Panc1 (cell line): ENCODE results near the gene HPCAL1. TPM values are rescaled to one million over a fixed set of nuclear protein-coding genes. Genes with fewer than 3 reads are reported as not detected.

Experiments
- ATAC-seq: fragments of 200-7000 bp; cut with Tn5 transposase; 2 replicates; pipeline ENCODE4 v1.9.1; 2020; ENCODE audit warnings: mild to moderate bottlenecking, moderate library complexity
- BruUV-seq: library from RNA; stranded (reverse); fragments of 400-500 nt; replicated peaks from 2 replicates; lab custom pipeline; 2021; lab: Mats Ljungman, UMichigan
- CTCF ChIA-PET: fragments of 300-600 bp; sonication (Branson Sonifier 250); formaldehyde crosslinking; loops from one replicate; lab custom pipeline; 2022; ENCODE audit warnings: antibody characterized with exemption; lab: Charles Lee
- POLR2A ChIA-PET: fragments of 300-600 bp; sonication (Branson Sonifier 250); formaldehyde crosslinking; loops from one replicate; lab custom pipeline; 2022; ENCODE audit warnings: antibody characterized with exemption; lab: Charles Lee
- DNase-seq: peaks from one replicate; pipeline ENCODE4 v3.0.0-alpha.2; 2010; ENCODE audit warnings: low read depth, low spot score
- H3K27ac ChIP-seq: 2 replicates; pipeline ENCODE4 v1.5.1; 2011; ENCODE audit warnings: mild to moderate bottlenecking, low read length, inconsistent platforms
- H3K27me3 ChIP-seq: fragments of 200-500 bp; sonication (Bioruptor generic); 2 replicates; pipeline ENCODE4 v1.6.0; 2014; ENCODE audit warnings: low read length, inconsistent platforms; ENCODE audit not compliant: control insufficient read depth, insufficient read depth
- H3K36me3 ChIP-seq: fragments of 200-500 bp; sonication (Bioruptor generic); 2 replicates; pipeline ENCODE4 v1.5.1; 2014; ENCODE audit warnings: inconsistent platforms, mild to moderate bottlenecking, low read length, moderate library complexity; ENCODE audit not compliant: control insufficient read depth, insufficient read depth
- H3K4me1 ChIP-seq: 2 replicates; pipeline ENCODE4 v1.5.1; 2011; ENCODE audit warnings: inconsistent platforms, mild to moderate bottlenecking, low read length, moderate library complexity; ENCODE audit not compliant: control insufficient read depth, insufficient read depth
- H3K4me3 ChIP-seq, 2 experiments: 2 replicates each; pipeline ENCODE4 v1.5.1; 2011 to 2012; ENCODE audit warnings: low read depth in 2 of 2, low read length in 2 of 2, mild to moderate bottlenecking in 2 of 2, inconsistent platforms in 1 of 2, moderate library complexity in 1 of 2
- H3K9me3 ChIP-seq: fragments of 200-500 bp; sonication (Bioruptor generic); 2 replicates; pipeline ENCODE4 v1.5.1; 2014; ENCODE audit warnings: low read depth, mild to moderate bottlenecking, inconsistent platforms, low read length, moderate library complexity; ENCODE audit not compliant: control insufficient read depth, insufficient read depth
- CTCF ChIP-seq: fragments of 450-650 bp; IDR thresholded peaks from 2 replicates; pipeline ENCODE4 v1.5.1; 2017; ENCODE audit warnings: mild to moderate bottlenecking
- POLR2AphosphoS5 ChIP-seq: IDR thresholded peaks from 2 replicates; pipeline ENCODE4 v1.6.1; 2012; ENCODE audit warnings: mild to moderate bottlenecking, low read depth, low read length, moderate library complexity
- TCF7L2 ChIP-seq: IDR thresholded peaks from 2 replicates; pipeline ENCODE4 v1.6.1; 2011; ENCODE audit warnings: mild to moderate bottlenecking, low read depth, low read length, inconsistent platforms
- in situ Hi-C: cut with HindIII; loops from 2 replicates; pipeline ENCODE4 v1.10.0; 2016; ENCODE audit warnings: low sequenced_read_pairs, low pct_unique_long_range_greater_than_20kb
- intact Hi-C: fragments of 100-400 bp; cut with micrococcal nuclease; formaldehyde crosslinking; loops from one replicate; pipeline ENCODE4 v1.10.0; 2022; ENCODE audit not compliant: unreplicated experiment
- total RNA-seq: library from RNA; stranded (reverse); gene quantifications from one replicate; pipeline ENCODE4 v1.2.1, GENCODE V29; 2021; ENCODE audit not compliant: unreplicated experiment
- TF ChIP-seq, protein P1 (sequence below), 2 experiments: IDR thresholded peaks; 2 replicates each; pipeline ENCODE4 v1.6.1; 2011 to 2012; ENCODE audit warnings: low read depth in 2 of 2, control low read depth in 1 of 2, low read length in 1 of 2, mild to moderate bottlenecking in 1 of 2, moderate library complexity in 1 of 2; ENCODE audit not compliant: insufficient read depth in 1 of 2

HPCAL1 gene
- total RNA-seq, 1 experiment from 2014 or later, result 234 TPM

DNA sequence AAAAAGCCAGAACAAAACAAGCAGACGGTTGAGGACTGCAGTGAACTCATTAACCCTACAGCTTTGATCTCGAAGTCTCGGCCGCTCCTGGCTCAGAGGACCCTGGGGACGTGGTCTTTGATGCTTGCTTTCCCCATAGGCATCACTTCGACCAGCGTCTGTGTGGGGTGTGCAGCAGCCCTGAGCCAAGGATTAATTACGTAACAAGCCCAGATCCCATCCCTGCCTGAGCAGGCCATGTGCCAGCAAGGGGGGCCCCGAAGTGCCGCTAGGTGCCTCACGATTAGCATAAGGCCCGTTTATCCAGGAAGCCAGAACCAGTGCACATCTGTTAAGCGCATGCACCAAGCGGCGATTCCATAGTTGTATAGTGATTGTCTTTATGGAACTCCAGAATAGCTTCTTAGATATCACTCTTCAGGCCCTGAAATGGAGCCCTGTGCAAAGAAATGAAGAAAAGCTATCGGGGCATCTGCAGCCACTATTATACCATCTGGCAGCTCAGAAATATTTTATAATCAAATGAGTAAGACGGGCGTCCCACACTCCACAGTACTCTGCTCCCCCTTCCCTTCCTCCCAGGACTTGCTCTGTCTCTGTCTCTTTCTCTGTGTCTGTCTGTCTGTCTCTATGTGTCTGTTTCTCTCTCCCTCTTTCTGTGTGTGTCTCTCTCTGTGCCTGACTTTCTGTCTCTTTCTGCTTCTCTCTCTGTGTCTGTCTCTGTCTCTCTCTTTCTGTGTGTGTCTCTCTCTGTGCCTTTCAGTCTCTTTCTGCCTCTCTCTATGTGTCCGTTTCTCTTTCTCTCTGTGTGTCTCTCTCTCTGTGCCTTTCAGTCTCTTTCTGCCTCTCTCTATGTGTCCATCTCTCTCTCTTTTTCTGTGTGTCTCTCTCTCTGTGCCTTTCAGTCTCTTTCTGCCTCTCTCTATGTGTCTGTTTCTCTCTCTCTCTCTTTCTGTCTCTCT lies 41.7 kb downstream of the HPCAL1 start:
- H3K4me3 ChIP-seq, result 0 out of 4 replicates have a peak overlapping the region, but pooled peaks of 1 of the 2 experiments have one; percentile 1
- ChIA-PET CTCF (no interaction called here), POLR2A (interaction anchor here (0.7 kb wide), 1 partner anchor 12 kb away, joined by 3 read pairs; no protein-coding TSS in a partner anchor)
- intact Hi-C loops, result loop anchor here (5.0 kb wide), 1 partner anchor 63 kb away; no protein-coding TSS in a partner anchor
- H3K27ac ChIP-seq, result peak overlapping the region; percentile 87
- ATAC-seq (peak; percentile 29), DNase-seq (no peak)
- H3K27me3 ChIP-seq, result no peaks in the 10 kb centered on the region
- no peaks in the 10 kb centered on the region for H3K9me3 ChIP-seq
- H3K4me1 ChIP-seq, result peaks cover 94% of the 10 kb centered on the region
- H3K36me3 ChIP-seq, result no peaks in the 10 kb centered on the region
- in situ Hi-C loops, result no loop called here
- BruUV-seq, result TSS peak; percentile 19
- TF ChIP-seq, protein P1, sequence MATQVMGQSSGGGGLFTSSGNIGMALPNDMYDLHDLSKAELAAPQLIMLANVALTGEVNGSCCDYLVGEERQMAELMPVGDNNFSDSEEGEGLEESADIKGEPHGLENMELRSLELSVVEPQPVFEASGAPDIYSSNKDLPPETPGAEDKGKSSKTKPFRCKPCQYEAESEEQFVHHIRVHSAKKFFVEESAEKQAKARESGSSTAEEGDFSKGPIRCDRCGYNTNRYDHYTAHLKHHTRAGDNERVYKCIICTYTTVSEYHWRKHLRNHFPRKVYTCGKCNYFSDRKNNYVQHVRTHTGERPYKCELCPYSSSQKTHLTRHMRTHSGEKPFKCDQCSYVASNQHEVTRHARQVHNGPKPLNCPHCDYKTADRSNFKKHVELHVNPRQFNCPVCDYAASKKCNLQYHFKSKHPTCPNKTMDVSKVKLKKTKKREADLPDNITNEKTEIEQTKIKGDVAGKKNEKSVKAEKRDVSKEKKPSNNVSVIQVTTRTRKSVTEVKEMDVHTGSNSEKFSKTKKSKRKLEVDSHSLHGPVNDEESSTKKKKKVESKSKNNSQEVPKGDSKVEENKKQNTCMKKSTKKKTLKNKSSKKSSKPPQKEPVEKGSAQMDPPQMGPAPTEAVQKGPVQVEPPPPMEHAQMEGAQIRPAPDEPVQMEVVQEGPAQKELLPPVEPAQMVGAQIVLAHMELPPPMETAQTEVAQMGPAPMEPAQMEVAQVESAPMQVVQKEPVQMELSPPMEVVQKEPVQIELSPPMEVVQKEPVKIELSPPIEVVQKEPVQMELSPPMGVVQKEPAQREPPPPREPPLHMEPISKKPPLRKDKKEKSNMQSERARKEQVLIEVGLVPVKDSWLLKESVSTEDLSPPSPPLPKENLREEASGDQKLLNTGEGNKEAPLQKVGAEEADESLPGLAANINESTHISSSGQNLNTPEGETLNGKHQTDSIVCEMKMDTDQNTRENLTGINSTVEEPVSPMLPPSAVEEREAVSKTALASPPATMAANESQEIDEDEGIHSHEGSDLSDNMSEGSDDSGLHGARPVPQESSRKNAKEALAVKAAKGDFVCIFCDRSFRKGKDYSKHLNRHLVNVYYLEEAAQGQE (IDR thresholded peaks at IDR 0.05; ENCODE audit: insufficient read depth in 1 of 2, low read depth in 2 of 2, low read length in 1 of 2), result no peak
- TF ChIP-seq TCF7L2 (peak; percentile 81), POLR2AphosphoS5 (0 out of 2 replicates have a peak, but pooled peaks have one; percentile 15)

DNA sequence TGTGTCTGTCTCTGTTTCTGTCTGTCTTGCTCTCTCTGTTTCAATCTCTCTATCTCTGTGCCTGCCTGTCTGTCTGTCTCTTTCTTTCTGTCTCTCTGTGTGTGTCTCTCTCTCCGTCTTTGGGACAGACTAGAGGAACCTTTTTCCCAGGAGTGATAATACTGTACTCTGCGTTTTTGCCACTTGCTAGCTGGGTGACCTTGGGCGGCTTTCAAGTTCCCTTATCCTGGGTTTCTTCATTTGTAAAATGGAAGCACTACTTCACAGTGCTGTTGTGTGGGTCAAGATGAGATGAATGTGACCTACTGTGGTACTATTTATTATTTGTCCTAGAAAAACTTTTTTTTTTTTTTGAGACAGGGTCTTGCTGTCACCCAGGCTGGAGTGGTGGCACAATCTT lies 42.4 kb downstream of the HPCAL1 start:
- ChIA-PET CTCF (no interaction called here), POLR2A (interaction anchor here (0.7 kb wide), 2 partner anchors 13 to 62 kb away, joined by 3 read pairs; no protein-coding TSS in a partner anchor)
- Histone ChIP-seq H3K4me3 (no peak overlapping the region), H3K27me3 (no peaks in the 10 kb centered on the region), H3K36me3 (no peaks in the 10 kb centered on the region), H3K4me1 (peaks cover 88% of the 10 kb centered on the region), H3K27ac (peak overlapping the region; percentile 87), H3K9me3 (no peaks in the 10 kb centered on the region)
- TF ChIP-seq POLR2AphosphoS5 (no peak), CTCF (no peak), TCF7L2 (no peak)
- TF ChIP-seq, protein P1 (IDR thresholded peaks at IDR 0.05; ENCODE audit: insufficient read depth in 1 of 2, low read depth in 2 of 2, low read length in 1 of 2), result no peak
- intact Hi-C loops (no loop called here), in situ Hi-C loops (no loop called here)
- no peak for DNase-seq
- BruUV-seq, result no TSS peak
- ATAC-seq, result peak; percentile 6
